HG02678 (cell line): ENCODE data around the gene PTPRN2.
A peak's percentile ranks its signal among the peaks of the same experiment; 100 is the strongest.
"Not testable (repeated sequence)": the region's sequence is repeated elsewhere in the genome, so short reads cannot be mapped to it uniquely, and the experiment has no call there.

Experiments
- ATAC-seq: cut with Tn5 transposase; IDR thresholded peaks from one replicate; pipeline ENCODE4 v1.9.1; 2021; ENCODE audit warnings: mild to moderate bottlenecking, moderate library complexity; ENCODE audit not compliant: unreplicated experiment

The PTPRN2 gene

GRCh38 chr7:158587162-158588084, at the start of gene PTPRN2:
PTPRN2 (minus strand) TSS chr7:158587823.
- ATAC-seq = peak; percentile 50

GRCh38 chr7:158633055-158633956, 45.7 kb upstream of the PTPRN2 start:
- ATAC-seq = peak; percentile 67

GRCh38 chr7:158631574-158632195, 44.1 kb upstream of the PTPRN2 start:
- ATAC-seq = no peak

- ATAC-seq = not testable (repeated sequence)
Measured at GRCh38 chr7:158626289-158626688, 38.7 kb upstream of the PTPRN2 start.

GRCh38 chr7:158623241-158623640, 35.6 kb upstream of the PTPRN2 start:
- no peak for ATAC-seq

GRCh38 chr7:158620839-158621441, 33.3 kb upstream of the PTPRN2 start:
- ATAC-seq = no peak

GRCh38 chr7:158620418-158620817, 32.8 kb upstream of the PTPRN2 start:
- ATAC-seq = no peak

GRCh38 chr7:158618745-158619140, 31.1 kb upstream of the PTPRN2 start:
- ATAC-seq = no peak

- ATAC-seq = no peak
Measured at GRCh38 chr7:158617737-158618128, 30.1 kb upstream of the PTPRN2 start.

- no peak for ATAC-seq
Measured at GRCh38 chr7:158616050-158616449, 28.4 kb upstream of the PTPRN2 start.

- ATAC-seq = no peak
Measured at GRCh38 chr7:158614700-158615099, 27.1 kb upstream of the PTPRN2 start.

GRCh38 chr7:158613481-158613880, 25.9 kb upstream of the PTPRN2 start:
- ATAC-seq = peak; percentile 87

GRCh38 chr7:158612546-158612945, 24.9 kb upstream of the PTPRN2 start:
- ATAC-seq = no peak

- no peak for ATAC-seq
Measured at GRCh38 chr7:158611541-158611940, 23.9 kb upstream of the PTPRN2 start.

- ATAC-seq = no peak
Measured at GRCh38 chr7:158609313-158609974, 21.8 kb upstream of the PTPRN2 start.

GRCh38 chr7:158607563-158607962, 19.9 kb upstream of the PTPRN2 start:
- no peak for ATAC-seq

- no peak for ATAC-seq
Measured at GRCh38 chr7:158606671-158607424, 19.2 kb upstream of the PTPRN2 start.

GRCh38 chr7:158606129-158606528, 18.5 kb upstream of the PTPRN2 start:
- no peak for ATAC-seq
